ENCODE measurements around the gene DGKG. TPM values are rescaled to one million over a fixed set of nuclear protein-coding genes. Genes with fewer than 3 reads are reported as not detected.

DGKG gene
- polyA plus RNA-seq, 1 of the 3 experiments (the other 2 are of a cell fraction), result 0.12 TPM

- H3K4me3 ChIP-seq (ENCODE audit: low read depth in 2 of 2, low read length in 1 of 2), result no peak overlapping the region
Measured at GRCh38 chr3:186118692-186119091, 243.3 kb downstream of the DGKG start.

GRCh38 chr3:186117521-186118134 is 244.4 kb downstream of the DGKG start:
- H2AFZ ChIP-seq (ENCODE audit: low read depth), result no peak overlapping the region
- H3K9me2 ChIP-seq, result no peaks in the 10 kb centered on the region
- H3F3A ChIP-seq (replicated peaks; ENCODE audit: insufficient read depth), result no peaks in the 10 kb centered on the region
- no peaks in the 10 kb centered on the region; a peak in 1 of 4 replicates for H3K4me1 ChIP-seq (ENCODE audit: control insufficient read depth in 1 of 2, insufficient read depth in 2 of 2, low read depth in 1 of 2, low read length in 1 of 2)
- H3K9me3 ChIP-seq, result no peaks in the 10 kb centered on the region
- POLR2A ChIA-PET, result no interaction called here
- H3K27me3 ChIP-seq (ENCODE audit: insufficient read depth), result no peaks in the 10 kb centered on the region; the same call in 1 of the 2 replicates
- H3K4me2 ChIP-seq, result no peak overlapping the region
- no peak for DNase-seq
- H3K27ac ChIP-seq (ENCODE audit: low read depth in 2 of 2, low read length in 1 of 2), result no peak overlapping the region
- WGBS (ENCODE audit: low lambda C conversion rate), result 73% methylated on average over 3 of the region's 3 CpGs
- H3K36me3 ChIP-seq (replicated peaks in 1 of 2; ENCODE audit: control insufficient read depth in 1 of 2, insufficient read depth in 2 of 2, low read length in 1 of 2), result no peaks in the 10 kb centered on the region
- H3K4me3 ChIP-seq (ENCODE audit: low read depth in 2 of 2, low read length in 1 of 2), result no peak overlapping the region
- no peak overlapping the region for H3K9ac ChIP-seq
- CTCF ChIA-PET, result no interaction called here
- no peaks in the 10 kb centered on the region for H4K20me1 ChIP-seq (ENCODE audit: insufficient read depth)
- H3K79me2 ChIP-seq (ENCODE audit: insufficient read depth), result no peaks in the 10 kb centered on the region
- TF ChIP-seq GATA2 (CRISPR knock-in tag; IDR thresholded peaks at IDR 0.05) (no peak), IRF3 (IDR thresholded peaks at IDR 0.05; ENCODE audit: low read depth, low read length) (no peak), EP300 (IDR thresholded peaks at IDR 0.05; ENCODE audit: borderline replicate concordance in 1 of 2, low read depth in 1 of 2, low read length in 1 of 2) (no peak), PBX3 (IDR thresholded peaks at IDR 0.05) (no peak), POLR2AphosphoS5 (IDR thresholded peaks at IDR 0.05; ENCODE audit: low read depth, low read length) (no peak), USF2 (IDR thresholded peaks at IDR 0.05; ENCODE audit: borderline replicate concordance, low read depth, low read length) (no peak), SIN3A (IDR thresholded peaks at IDR 0.05; ENCODE audit: borderline replicate concordance, low read depth, low read length) (no peak), MXI1 (IDR thresholded peaks at IDR 0.05; ENCODE audit: low read depth, low read length) (no peak), MAX (IDR thresholded peaks at IDR 0.05; ENCODE audit: low read depth) (no peak), TEAD4 (IDR thresholded peaks at IDR 0.05; ENCODE audit: borderline replicate concordance, insufficient read depth) (no peak), NRF1 (IDR thresholded peaks at IDR 0.05; ENCODE audit: low read depth, low read length) (no peak), TAF1 (IDR thresholded peaks at IDR 0.05; ENCODE audit: borderline replicate concordance, low read depth, low read length) (no peak), RFX5 (IDR thresholded peaks at IDR 0.05; ENCODE audit: low read length) (no peak), RAD21 (IDR thresholded peaks at IDR 0.05; ENCODE audit: low read length) (no peak)

More at GRCh38 chr3:186118692-186119091, 243.3 kb downstream of the DGKG start:
- H3K9me3 ChIP-seq, result no peaks in the 10 kb centered on the region
- H3K27ac ChIP-seq (ENCODE audit: low read depth in 2 of 2, low read length in 1 of 2), result no peak overlapping the region
- no peak overlapping the region for H3K9ac ChIP-seq
- 79% methylated on average over 5 of the region's 5 CpGs for WGBS (ENCODE audit: low lambda C conversion rate)
- TF ChIP-seq FOXJ3 (CRISPR knock-in tag; IDR thresholded peaks at IDR 0.05) (no peak), FOXM1 (IDR thresholded peaks at IDR 0.05; ENCODE audit: low read depth) (no peak), NFIC (IDR thresholded peaks at IDR 0.05; ENCODE audit: borderline replicate concordance) (no peak), REST (IDR thresholded peaks at IDR 0.05; ENCODE audit: low read depth, low read length) (no peak)
- no peaks in the 10 kb centered on the region; a peak in 1 of 4 replicates for H3K4me1 ChIP-seq (ENCODE audit: control insufficient read depth in 1 of 2, insufficient read depth in 2 of 2, low read depth in 1 of 2, low read length in 1 of 2)
- POLR2A ChIA-PET, result no interaction called here
- no peak for DNase-seq
- no peaks in the 10 kb centered on the region for H4K20me1 ChIP-seq (ENCODE audit: insufficient read depth)
- no peak overlapping the region for H2AFZ ChIP-seq (ENCODE audit: low read depth)
- H3K4me2 ChIP-seq, result no peak overlapping the region
- no peaks in the 10 kb centered on the region for H3F3A ChIP-seq (replicated peaks; ENCODE audit: insufficient read depth)
- no peaks in the 10 kb centered on the region for H3K79me2 ChIP-seq (ENCODE audit: insufficient read depth)
- no peaks in the 10 kb centered on the region for H3K36me3 ChIP-seq (replicated peaks in 1 of 2; ENCODE audit: control insufficient read depth in 1 of 2, insufficient read depth in 2 of 2, low read length in 1 of 2)
- CTCF ChIA-PET, result no interaction called here
- no peaks in the 10 kb centered on the region; the same call in 1 of the 2 replicates for H3K27me3 ChIP-seq (ENCODE audit: insufficient read depth)
- H3K9me2 ChIP-seq, result no peaks in the 10 kb centered on the region
